GM18858 (cell line): Measurements from ENCODE around the gene ZNF469.

Experiments
- ATAC-seq: cut with Tn5 transposase; IDR thresholded peaks from one replicate; pipeline ENCODE4 v1.9.1; 2021; ENCODE audit not compliant: unreplicated experiment

ZNF469 gene

DNA sequence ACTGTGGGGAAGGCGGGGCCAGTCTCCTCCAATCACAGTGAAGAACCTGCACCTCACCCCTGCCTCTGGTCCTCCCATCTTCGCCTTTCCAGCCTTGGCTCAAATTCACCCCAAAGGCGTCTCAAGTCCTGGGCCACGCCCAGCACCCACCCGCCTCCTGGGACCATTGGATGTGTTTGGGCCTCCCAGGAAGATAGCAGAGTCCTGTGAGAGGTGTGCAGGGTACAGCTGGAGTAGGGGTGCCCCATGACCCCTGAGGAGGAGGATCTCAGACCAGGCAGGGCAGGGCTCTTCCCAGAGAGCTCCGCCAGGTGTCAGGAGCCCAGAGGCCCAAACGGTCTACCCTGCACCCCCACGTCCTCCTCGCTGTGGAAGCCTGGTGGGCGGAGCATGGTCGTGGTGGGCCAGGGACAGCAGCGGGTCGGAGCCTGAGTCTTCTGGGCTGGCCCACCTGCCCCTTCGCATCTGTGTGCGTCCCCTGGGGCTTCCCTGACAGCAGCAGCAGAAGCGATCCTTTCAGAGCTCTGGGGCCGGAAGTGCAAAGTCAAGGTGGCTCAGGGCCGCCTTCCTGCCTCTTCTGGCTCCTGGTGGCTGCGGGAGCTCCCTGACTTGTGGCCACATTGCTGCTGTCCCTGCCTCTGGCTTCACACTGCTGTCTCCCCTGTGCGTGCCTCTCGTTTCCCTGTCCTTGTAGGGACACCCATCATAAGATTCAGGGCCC lies 34.9 kb upstream of the ZNF469 start:
- ATAC-seq: no peak

- ATAC-seq: no peak
These were observed 34.2 kb upstream of the ZNF469 start for GRCh38 chr16:88348377-88349152.

GRCh38 chr16:88349153-88349902 lies 33.4 kb upstream of the ZNF469 start:
- no peak for ATAC-seq

- no peak for ATAC-seq
These were observed 32.6 kb upstream of the ZNF469 start for GRCh38 chr16:88349903-88350900.

DNA sequence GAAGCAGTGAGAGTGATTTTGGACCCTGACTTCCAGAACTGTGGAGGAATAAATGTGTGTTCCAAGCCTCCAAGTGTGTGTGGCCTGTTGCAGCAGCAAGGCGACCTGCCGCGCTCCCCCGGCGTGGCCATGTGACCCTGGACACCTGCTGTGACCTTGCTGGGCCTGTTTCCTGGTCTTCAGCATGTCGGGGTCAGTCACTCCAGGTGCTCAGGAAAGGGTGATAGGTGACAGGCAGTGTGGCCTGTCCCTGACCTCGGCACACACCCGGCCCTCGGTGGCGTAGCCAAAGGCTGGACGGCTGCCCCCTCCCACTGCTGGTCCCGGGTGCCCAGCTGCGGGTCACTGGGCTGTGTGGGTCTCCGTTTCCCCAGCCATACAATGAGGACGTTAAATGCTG lies 31.8 kb upstream of the ZNF469 start:
- no peak for ATAC-seq

DNA sequence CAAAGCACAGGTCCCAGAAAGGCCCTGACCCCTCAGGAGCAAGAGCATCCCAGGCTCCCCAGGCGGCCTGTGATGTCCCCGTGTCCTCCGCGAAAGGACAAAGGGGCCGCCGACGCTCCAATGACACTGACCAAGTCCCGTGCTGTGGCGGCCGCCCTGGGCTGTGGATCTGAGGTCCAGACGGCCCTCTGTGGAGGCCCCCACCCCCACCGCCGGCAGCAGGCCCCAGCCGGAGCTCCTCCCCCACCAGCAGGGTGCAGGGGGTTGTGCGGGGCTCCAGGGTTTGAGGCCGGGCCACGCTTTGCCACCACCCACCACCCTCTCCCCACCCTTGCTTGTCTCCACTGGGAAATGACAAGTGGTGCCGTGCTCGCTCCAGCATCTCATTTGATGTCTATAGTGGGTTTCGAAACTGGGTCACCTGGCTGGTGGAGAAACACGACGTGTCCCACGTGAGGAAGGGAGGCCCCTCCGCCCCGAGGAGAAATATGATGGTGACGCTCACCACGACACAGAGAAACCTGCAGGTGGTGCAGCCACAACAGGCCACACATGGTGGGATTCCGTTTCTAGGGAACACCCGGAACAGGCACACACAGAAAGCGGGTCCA lies 31.2 kb upstream of the ZNF469 start:
- ATAC-seq: no peak

DNA sequence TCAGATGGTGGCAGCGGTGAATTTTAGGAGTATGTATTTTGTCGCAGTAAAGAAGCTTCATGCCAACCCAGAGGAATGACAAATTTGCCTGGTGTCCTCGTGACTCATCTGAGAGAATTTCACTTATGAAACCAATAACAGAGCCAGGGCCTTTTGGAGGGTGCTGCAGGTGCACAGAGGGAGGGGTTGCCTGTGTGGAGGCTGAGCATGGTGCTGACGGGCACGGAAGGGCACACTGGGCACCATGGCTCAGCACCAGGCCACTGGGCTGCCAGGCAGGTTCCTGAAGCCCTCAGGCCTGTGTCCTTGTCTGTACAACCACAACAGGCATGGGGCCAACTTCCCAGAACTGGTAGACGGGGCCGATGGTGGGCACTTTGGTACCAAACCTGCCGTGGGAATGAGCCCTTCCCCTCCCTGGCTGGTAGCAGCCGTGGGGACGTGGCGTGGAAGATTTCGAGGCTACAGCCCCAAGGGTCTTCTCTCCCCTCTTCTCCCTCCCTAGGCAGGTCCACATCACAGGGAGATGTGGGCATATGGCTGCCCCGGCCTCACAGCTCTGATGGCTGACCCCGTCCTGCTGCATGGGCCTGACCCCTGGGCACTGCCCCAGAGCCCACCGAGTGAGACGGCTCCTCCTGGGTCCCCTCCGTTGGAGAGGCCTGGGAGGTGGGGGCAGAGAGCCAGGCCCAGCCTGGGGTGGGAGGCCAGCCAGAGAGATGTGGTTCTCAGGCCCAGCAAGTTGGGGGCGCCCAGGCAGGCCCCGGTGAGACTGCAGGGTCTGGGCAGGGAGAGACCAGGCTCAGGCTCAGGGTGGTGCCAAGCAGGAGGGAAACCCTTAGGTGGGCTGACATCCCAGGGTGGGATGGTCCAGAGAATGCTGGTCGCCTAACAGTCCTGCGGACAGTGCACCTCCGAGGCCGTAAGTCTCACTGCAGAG lies 30.2 kb upstream of the ZNF469 start:
- no peak for ATAC-seq

- ATAC-seq: no peak
These were observed 29.5 kb upstream of the ZNF469 start for GRCh38 chr16:88353232-88353631.

- no peak for ATAC-seq
These were observed 29.1 kb upstream of the ZNF469 start for GRCh38 chr16:88353691-88354090.

GRCh38 chr16:88354229-88355092 lies 28.3 kb upstream of the ZNF469 start:
- no peak for ATAC-seq

DNA sequence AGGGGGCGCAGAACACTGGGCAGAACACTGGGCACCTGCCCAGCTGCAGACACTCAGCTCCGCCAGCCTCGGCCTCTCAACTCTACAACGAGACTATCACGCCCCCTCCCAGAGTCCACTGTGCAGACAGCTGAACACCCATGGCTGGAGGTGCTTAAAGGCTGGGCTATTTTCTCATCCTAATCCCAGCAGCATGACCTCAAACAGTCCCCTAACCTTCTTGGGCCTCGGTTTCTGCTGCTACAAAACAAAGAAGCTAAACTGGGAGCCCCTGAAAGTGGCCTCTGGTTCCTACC lies 27.7 kb upstream of the ZNF469 start:
- no peak for ATAC-seq

DNA sequence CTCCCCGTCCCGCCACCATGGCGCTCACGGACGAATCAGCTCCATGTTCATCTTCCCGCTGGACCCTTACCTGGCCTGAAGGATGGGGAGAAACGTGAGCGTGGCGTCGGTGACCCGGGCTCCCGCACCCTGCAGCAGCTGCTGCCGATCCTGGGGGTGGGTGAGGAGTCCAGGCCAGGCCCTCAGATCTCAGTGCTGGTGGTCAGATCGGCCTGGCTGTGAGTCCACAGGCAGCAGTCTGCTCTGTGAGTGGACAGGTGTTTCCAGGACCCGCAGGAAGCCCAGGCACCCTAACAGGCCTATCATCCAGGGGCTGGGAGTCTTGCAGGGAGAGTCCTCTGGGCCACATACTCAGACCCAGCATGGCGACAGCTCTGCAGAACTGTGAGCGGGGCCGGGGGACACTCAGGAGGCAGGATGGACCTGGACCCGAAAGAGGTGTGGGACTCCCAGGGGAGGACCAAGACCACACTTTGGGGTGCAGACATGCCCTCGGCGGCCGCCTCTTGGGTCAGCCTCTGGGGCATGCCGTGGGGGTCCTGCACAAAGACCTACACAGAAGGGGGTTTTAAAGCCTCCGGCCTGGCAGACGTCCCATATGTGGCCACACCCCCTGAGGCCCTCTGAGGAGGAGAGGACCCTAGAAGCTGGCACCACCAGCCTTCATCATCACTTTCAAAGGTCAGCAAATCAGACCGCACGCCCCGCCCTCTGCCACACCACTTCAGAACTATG lies 27.2 kb upstream of the ZNF469 start:
- no peak for ATAC-seq

DNA sequence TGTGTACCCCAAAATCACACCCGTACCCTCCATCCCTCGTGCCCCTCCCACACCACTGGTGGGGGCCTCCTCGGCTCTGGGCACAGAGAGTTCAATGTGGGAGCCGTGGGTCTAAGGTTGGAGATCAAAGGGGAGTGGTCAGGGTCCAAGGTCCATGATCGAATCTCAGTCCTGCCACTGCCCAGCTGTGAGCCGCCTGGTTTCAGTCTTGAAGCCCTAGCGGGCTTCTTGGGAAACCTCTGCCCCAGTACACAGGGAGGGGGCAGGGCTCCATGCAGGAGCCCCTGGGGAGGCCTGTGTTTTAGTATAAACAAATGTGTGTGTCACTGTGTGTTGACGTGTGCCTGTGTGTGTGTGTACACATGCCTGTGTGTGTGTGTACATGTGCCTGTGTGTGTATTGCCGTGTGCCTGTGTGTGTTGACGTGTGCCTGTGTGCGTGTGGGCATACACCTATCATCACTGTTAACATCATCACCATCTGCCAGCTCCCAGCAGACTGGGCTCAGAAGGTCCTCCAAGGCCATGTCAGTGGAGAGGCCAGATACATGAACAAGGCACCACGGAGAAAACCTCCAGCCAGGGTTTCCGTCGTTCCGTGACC lies 26.5 kb upstream of the ZNF469 start:
- ATAC-seq: no peak

GRCh38 chr16:88356727-88357199 lies 26.0 kb upstream of the ZNF469 start:
- no peak for ATAC-seq

- no peak for ATAC-seq
These were observed 25.3 kb upstream of the ZNF469 start for GRCh38 chr16:88357317-88358022.

GRCh38 chr16:88358023-88358420 lies 24.7 kb upstream of the ZNF469 start:
- no peak for ATAC-seq

DNA sequence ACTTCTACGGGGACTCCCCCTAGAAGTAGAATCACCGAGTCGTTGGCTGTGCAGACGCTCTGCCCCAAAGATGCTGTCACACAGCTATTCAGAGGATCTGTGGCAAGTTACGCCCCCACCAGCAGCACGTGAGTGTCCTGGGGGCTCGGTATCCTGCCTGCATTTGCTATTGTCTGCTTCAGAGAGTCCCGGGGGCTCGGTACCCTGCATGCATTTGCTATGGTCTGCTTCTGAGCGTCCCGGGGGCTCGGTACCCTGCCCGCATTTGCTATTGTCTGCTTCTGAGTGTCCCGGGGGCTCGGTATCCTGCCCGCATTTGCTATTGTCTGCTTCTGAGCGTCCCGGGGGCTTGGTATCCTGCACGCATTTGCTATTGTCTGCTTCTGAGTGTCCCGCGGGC lies 23.8 kb upstream of the ZNF469 start:
- no peak for ATAC-seq
